Heart left ventricle (tissue), 13 donors: ENCODE results near the gene TF.

Experiments
- CTCF ChIP-seq, 12 donors: fragments of 200-600 bp; sonication (generic) in 4 of 12; IDR thresholded peaks; one replicate each; pipeline versions ENCODE4 v1.5.0 to v1.8.0; 2018 to 2022; ENCODE audit warnings: antibody characterized with exemption in 12 of 12, mild to moderate bottlenecking in 5 of 12
- POLR2A ChIP-seq, 2 donors: fragments of 450-650 bp; IDR thresholded peaks; one replicate each; pipeline ENCODE4 v1.6.1; 2017; ENCODE audit warnings: antibody characterized with exemption in 2 of 2, mild to moderate bottlenecking in 2 of 2, moderate library complexity in 2 of 2
- donor health status: ischemic (EF 13 %, LVEDD 7.1; RV severe dilation, severe dysfunction).
- donor health status: DM: no; HTN: yes; CAD: no.
- donor health status: DM: no; HTN: no; CAD: no.
- donor health status: ischemic (EF 25% LVEDD 6.9; RV normal size, moderate dysfunction).
- donor health status: ischemic (EF 25% LVEDD 5.7; RV mildly dilated, moderate dysfunction).
- donor health status: ischemic (EF 35%, LVEDD 5.7; RV mildly dilated, moderate dysfunction).
- donor health status: nonischemic (EF 11% LVEDD 7.7; RV severe dilation, severe dysfunction).
- donor health status: DM: yes; HTN: yes; CAD: no.
- donor health status: PGD.
- donor health status: ischemic (EF 29% LVEDD 5.4; RV normal size, mild dysfunction).
- donor health status: nonischemic (EF 23%, LVEDD 6.1; RV moderate dilation, normal function).

GRCh38 chr3:133701435-133702358, 44.5 kb upstream of the TF start:
- TF ChIP-seq CTCF (IDR thresholded peaks at IDR 0.05) (no peak), POLR2A (IDR thresholded peaks at IDR 0.05) (no peak)
